NCI-H2081 treated with DMSO at 0.1 percent for 48 hours (cell line): ENCODE measurements around the gene DAPK1.
"Not testable (repeated sequence)": the region's sequence is repeated elsewhere in the genome, so short reads cannot be mapped to it uniquely, and the experiment has no call there.

Experiments
- DNase-seq: peaks from one replicate; lab custom pipeline; 2025; lab: John Stamatoyannopoulos, UW

DAPK1 gene

GRCh38 chr9:87498046-87498810, 561 bp downstream of the DAPK1 start:
- no peak for DNase-seq

GRCh38 chr9:87498811-87499360, 1.2 kb downstream of the DAPK1 start:
- no peak for DNase-seq

- DNase-seq = no peak
These were observed 1.9 kb downstream of the DAPK1 start for GRCh38 chr9:87499424-87500017.

GRCh38 chr9:87500491-87501270, 3.0 kb downstream of the DAPK1 start:
- no peak for DNase-seq

- DNase-seq = not testable (repeated sequence)
These were observed 3.6 kb downstream of the DAPK1 start for GRCh38 chr9:87501271-87501656.

GRCh38 chr9:87501806-87502205, 4.1 kb downstream of the DAPK1 start:
- DNase-seq = no peak

GRCh38 chr9:87502391-87503221, 4.9 kb downstream of the DAPK1 start:
- DNase-seq = no peak

- DNase-seq = no peak
These were observed 5.8 kb downstream of the DAPK1 start for GRCh38 chr9:87503430-87503829.

GRCh38 chr9:87503927-87504326, 6.3 kb downstream of the DAPK1 start:
- no peak for DNase-seq

GRCh38 chr9:87504938-87505337, 7.3 kb downstream of the DAPK1 start:
- DNase-seq = no peak

- DNase-seq = no peak
These were observed 8.4 kb downstream of the DAPK1 start for GRCh38 chr9:87505869-87506678.

- no peak for DNase-seq
These were observed 9.9 kb downstream of the DAPK1 start for GRCh38 chr9:87507576-87507975.

GRCh38 chr9:87510252-87510683, 12.6 kb downstream of the DAPK1 start:
- no peak for DNase-seq

GRCh38 chr9:87512311-87512710, 14.6 kb downstream of the DAPK1 start:
- no peak for DNase-seq

- no peak for DNase-seq
These were observed 15.5 kb downstream of the DAPK1 start for GRCh38 chr9:87513161-87513560.

- DNase-seq = no peak
These were observed 16.3 kb downstream of the DAPK1 start for GRCh38 chr9:87513880-87514535.

GRCh38 chr9:87515006-87515405, 17.3 kb downstream of the DAPK1 start:
- no peak for DNase-seq

- no peak for DNase-seq
These were observed 18.0 kb downstream of the DAPK1 start for GRCh38 chr9:87515588-87516221.

- no peak for DNase-seq
These were observed 18.7 kb downstream of the DAPK1 start for GRCh38 chr9:87516222-87516925.
